H1 (cell line): Measurements from ENCODE around the gene ZNF768. TPM values are rescaled to one million over a fixed set of nuclear protein-coding genes. Genes with fewer than 3 reads are reported as not detected.

ENCODE experiments used
- CTCF ChIA-PET: fragments of 300-600 bp; sonication (Branson Sonifier 250); formaldehyde crosslinking; loops from one replicate; lab custom pipeline; 2021; ENCODE audit not compliant: partially characterized antibody; lab: Charles Lee
- POLR2A ChIA-PET: fragments of 300-600 bp; sonication (Branson Sonifier 250); formaldehyde crosslinking; loops from one replicate; lab custom pipeline; 2021; ENCODE audit warnings: inconsistent platforms; ENCODE audit not compliant: partially characterized antibody; lab: Charles Lee
- DNase-seq, 2 experiments: peaks; one replicate each; pipeline versions ENCODE4 v3.0.0 to v3.0.0-alpha.2; 2010 to 2022; ENCODE audit warnings: low spot score in 2 of 2, low read depth in 1 of 2, mixed read lengths in 1 of 2
- FAIRE-seq: peaks from 2 replicates; lab custom pipeline; 2011; peaks lifted over from hg19 to GRCh38; lab: Jason Lieb, UNC
- H2AFZ ChIP-seq: 2 replicates; pipeline ENCODE4 v1.8.1; 2012; ENCODE audit warnings: low read length, inconsistent platforms
- H2AK5ac ChIP-seq: 2 replicates; pipeline ENCODE4 v1.6.1; 2013; ENCODE audit warnings: low read depth, low read length
- H2BK120ac ChIP-seq: replicated peaks from 2 replicates; pipeline ENCODE3; 2013; ENCODE audit warnings: low read depth, low read length, inconsistent platforms
- H2BK12ac ChIP-seq: 2 replicates; pipeline ENCODE4 v1.6.1; 2013; ENCODE audit warnings: low read depth, low read length
- H2BK15ac ChIP-seq: 2 replicates; pipeline ENCODE4 v1.6.1; 2013; ENCODE audit warnings: low read length
- H2BK20ac ChIP-seq: 2 replicates; pipeline ENCODE4 v1.6.1; 2013; ENCODE audit warnings: low read length
- H2BK5ac ChIP-seq: 2 replicates; pipeline ENCODE4 v1.6.1; 2013; ENCODE audit warnings: low read depth, low read length
- H3K14ac ChIP-seq: 2 replicates; pipeline ENCODE4 v1.6.1; 2013; ENCODE audit warnings: inconsistent platforms; ENCODE audit not compliant: insufficient read length
- H3K18ac ChIP-seq: 2 replicates; pipeline ENCODE4 v1.6.1; 2013; ENCODE audit warnings: low read length; ENCODE audit errors: extremely low read depth
- H3K23ac ChIP-seq: 2 replicates; pipeline ENCODE4 v1.6.1; 2013; ENCODE audit warnings: inconsistent platforms; ENCODE audit not compliant: insufficient read length
- H3K23me2 ChIP-seq: 2 replicates; pipeline ENCODE4 v1.6.1; 2013; ENCODE audit warnings: low read depth, low read length
- H3K27ac ChIP-seq: 2 replicates; pipeline ENCODE4 v1.6.1; 2011; ENCODE audit warnings: low read depth, low read length, inconsistent platforms
- H3K27me3 ChIP-seq, 4 experiments: replicated peaks in 1 of 4; 1 replicate in 1 of 4; 2 replicates in 3 of 4; pipeline versions ENCODE4 v1.6.1 to v1.8.1; 2011 to 2013; ENCODE audit warnings: low read length in 3 of 4, mild to moderate bottlenecking in 3 of 4, inconsistent platforms in 2 of 4, mixed read lengths in 2 of 4, moderate library complexity in 1 of 4; ENCODE audit not compliant: control insufficient read depth in 3 of 4, insufficient read depth in 3 of 4; ENCODE audit errors: extremely low read depth in 1 of 4
- H3K36me3 ChIP-seq, 4 experiments: 2 replicates each; pipeline versions ENCODE4 v1.6.1 to v1.8.1; 2011 to 2013; ENCODE audit warnings: mild to moderate bottlenecking in 4 of 4, low read length in 3 of 4, moderate library complexity in 2 of 4, control low read depth in 1 of 4, inconsistent platforms in 1 of 4; ENCODE audit not compliant: insufficient read depth in 4 of 4, control insufficient read depth in 2 of 4
- H3K4ac ChIP-seq: replicated peaks from 2 replicates; pipeline ENCODE3; 2013; ENCODE audit warnings: low read length, low read depth, mixed read lengths, inconsistent platforms; ENCODE audit not compliant: insufficient read length
- H3K4me1 ChIP-seq, 4 experiments: replicated peaks in 1 of 4; 1 replicate in 1 of 4; 2 replicates in 3 of 4; pipeline versions ENCODE4 v1.6.1 to v1.8.1; 2011 to 2013; ENCODE audit warnings: low read length in 3 of 4, inconsistent platforms in 2 of 4, mixed read lengths in 1 of 4; ENCODE audit not compliant: insufficient read depth in 4 of 4, control insufficient read depth in 3 of 4
- H3K4me2 ChIP-seq, 2 experiments: 2 replicates each; pipeline versions ENCODE4 v1.6.1 to v1.8.1; 2011 to 2013; ENCODE audit warnings: low read depth in 2 of 2, low read length in 2 of 2, control low read depth in 1 of 2, inconsistent platforms in 1 of 2, mild to moderate bottlenecking in 1 of 2; ENCODE audit not compliant: insufficient read depth in 1 of 2
- H3K4me3 ChIP-seq, 4 experiments: fragments of 200-600, 300-600 bp in 1 of 4; sonication (generic), shearing (Covaris generic), sonication (Bioruptor Twin) in 1 of 4; 2 replicates each; pipeline versions ENCODE4 v1.5.1 to v1.8.1; 2011 to 2016; ENCODE audit warnings: low read length in 4 of 4, low read depth in 3 of 4, control low read depth in 2 of 4, inconsistent platforms in 2 of 4, mild to moderate bottlenecking in 2 of 4, mixed read lengths in 1 of 4, moderate library complexity in 1 of 4; ENCODE audit not compliant: insufficient read depth in 2 of 4; ENCODE audit errors: extremely low read depth in 1 of 4
- H3K56ac ChIP-seq: replicated peaks from 2 replicates; pipeline ENCODE3; 2013; ENCODE audit warnings: low read depth, mild to moderate bottlenecking, mixed read lengths, low read length, inconsistent platforms; ENCODE audit not compliant: insufficient read length
- H3K79me1 ChIP-seq: 2 replicates; pipeline ENCODE4 v1.6.1; 2013; ENCODE audit warnings: low read depth, low read length, control low read depth
- H3K79me2 ChIP-seq, 2 experiments: 2 replicates each; pipeline versions ENCODE4 v1.6.1 to v1.8.1; 2012 to 2013; ENCODE audit warnings: low read length in 2 of 2, mild to moderate bottlenecking in 2 of 2, inconsistent platforms in 1 of 2; ENCODE audit not compliant: insufficient read depth in 2 of 2, control insufficient read depth in 1 of 2
- H3K9ac ChIP-seq, 4 experiments: replicated peaks in 1 of 4; 1 replicate in 1 of 4; 2 replicates in 3 of 4; pipeline versions ENCODE4 v1.6.1 to v1.8.1; 2011 to 2013; ENCODE audit warnings: low read depth in 3 of 4, low read length in 3 of 4, control low read depth in 2 of 4, mild to moderate bottlenecking in 2 of 4, moderate library complexity in 2 of 4, inconsistent platforms in 1 of 4; ENCODE audit errors: extremely low read depth in 1 of 4
- H3K9me3 ChIP-seq, 2 experiments: 2 replicates each; pipeline versions ENCODE4 v1.6.1 to v1.8.1; 2012 to 2013; ENCODE audit warnings: mild to moderate bottlenecking in 2 of 2, moderate library complexity in 2 of 2, control low read depth in 1 of 2, inconsistent platforms in 1 of 2, low read depth in 1 of 2, low read length in 1 of 2, mixed read lengths in 1 of 2; ENCODE audit not compliant: insufficient read depth in 2 of 2
- H4K20me1 ChIP-seq, 2 experiments: replicated peaks in 1 of 2; 2 replicates each; pipeline versions ENCODE3 to v1.8.1; 2011 to 2013; ENCODE audit warnings: inconsistent platforms in 2 of 2, low read length in 2 of 2, mild to moderate bottlenecking in 1 of 2; ENCODE audit not compliant: insufficient read depth in 2 of 2, control insufficient read depth in 1 of 2
- H4K5ac ChIP-seq: 2 replicates; pipeline ENCODE4 v1.6.1; 2013; ENCODE audit warnings: low read length, low read depth, mixed read lengths, inconsistent platforms; ENCODE audit not compliant: insufficient read length
- H4K8ac ChIP-seq: 2 replicates; pipeline ENCODE4 v1.8.0; 2013; ENCODE audit warnings: mild to moderate bottlenecking, moderate library complexity, low read length, inconsistent platforms; ENCODE audit not compliant: insufficient read depth; ENCODE audit errors: extremely low read depth
- H4K91ac ChIP-seq: replicated peaks from 2 replicates; pipeline ENCODE3; 2013; ENCODE audit warnings: low read length, mixed read lengths, inconsistent platforms; ENCODE audit not compliant: insufficient read length
- ASH2L ChIP-seq: fragments of 200-600, 300-600 bp; sonication (generic); IDR thresholded peaks from one replicate; pipeline ENCODE4 v1.7.1; 2017; ENCODE audit warnings: low read length
- BRCA1 ChIP-seq: IDR thresholded peaks from 2 replicates; pipeline ENCODE4 v1.6.1; 2012; ENCODE audit warnings: low read depth, low read length, improper control_type of control experiment
- EP300 ChIP-seq, 2 experiments: IDR thresholded peaks; 1 replicate in 1 of 2; 2 replicates in 1 of 2; pipeline ENCODE4 v1.6.1; 2011 to 2012; ENCODE audit warnings: low read depth in 2 of 2, low read length in 2 of 2, mild to moderate bottlenecking in 2 of 2, borderline replicate concordance in 1 of 2, inconsistent platforms in 1 of 2, moderate library complexity in 1 of 2
- HDAC2 ChIP-seq, 2 experiments: fragments of 300-600 bp in 1 of 2; sonication (generic) in 1 of 2; IDR thresholded peaks; 2 replicates each; pipeline ENCODE4 v1.6.1; 2011 to 2012; ENCODE audit warnings: low read depth in 2 of 2, low read length in 2 of 2, mild to moderate bottlenecking in 2 of 2, moderate library complexity in 2 of 2, borderline replicate concordance in 1 of 2, inconsistent platforms in 1 of 2
- KDM1A ChIP-seq: fragments of 200-600, 300-600 bp; sonication (generic); IDR thresholded peaks from 2 replicates; pipeline ENCODE4 v1.7.1; 2016; ENCODE audit warnings: mild to moderate bottlenecking, low read length, borderline replicate concordance
- RBBP5 ChIP-seq: IDR thresholded peaks from 2 replicates; pipeline ENCODE4 v1.7.1; 2012; ENCODE audit warnings: low read depth, mild to moderate bottlenecking, inconsistent platforms, low read length, moderate library complexity, borderline replicate concordance
- SIX5 ChIP-seq: IDR thresholded peaks from 2 replicates; pipeline ENCODE4 v1.6.1; 2011; ENCODE audit warnings: mild to moderate bottlenecking, low read depth, low read length
- SP2 ChIP-seq: IDR thresholded peaks from 2 replicates; pipeline ENCODE4 v1.6.1; 2012; ENCODE audit warnings: mild to moderate bottlenecking, low read length, inconsistent platforms
- WGBS, 2 experiments: shearing (Covaris generic) in 1 of 2; methylation state at CpG; one replicate each; pipeline versions ENCODE4 v1.1.6 to v1.1.7; 2013 to 2015; ENCODE audit warnings: low lambda C conversion rate in 2 of 2, mixed read lengths in 2 of 2, inconsistent platforms in 1 of 2, low coverage in 1 of 2, missing lambda C conversion rate in 1 of 2; ENCODE audit not compliant: insufficient replicate concordance in 2 of 2, insufficient coverage in 1 of 2, insufficient read length in 1 of 2; ENCODE audit errors: extremely low coverage in 1 of 2, missing lambda C conversion rate in 1 of 2; 5-methylcytosine and 5-hydroxymethylcytosine counted together
- polyA plus RNA-seq, 7 experiments: library from polyadenylated mRNA; depleted of rRNA in 3 of 7; stranded (reverse) in 5 of 7; unstranded in 2 of 7; fragments of >200 nt in 5 of 7; fragments of 200-250 nt in 2 of 7; gene quantifications; 1 replicate in 5 of 7; 2 replicates in 1 of 7; 4 replicates in 1 of 7; pipeline versions ENCODE4 v1.2.1 to v1.2.3, GENCODE V29; 2011 to 2013; ENCODE audit warnings: missing spikeins in 2 of 7, mixed read lengths in 2 of 7
- total RNA-seq: library from RNA; stranded (reverse); fragmentation: NEBNext Ultra II Directional; extraction: Animal tissue kit (Norgen Biotek cat#: 25700); gene quantifications from 2 replicates; pipeline ENCODE4 v1.2.1, GENCODE V29; 2021
- TF ChIP-seq, protein P1 (sequence below): IDR thresholded peaks from 2 replicates; pipeline ENCODE4 v1.6.1; 2012; ENCODE audit warnings: inconsistent platforms

Gene ZNF768
- total and polyA plus RNA-seq, 2 of the 8 experiments (the other 6 are each of a cell fraction or from before 2014, with no cell fraction given): 36.1 to 47.7 TPM

GRCh38 chr16:30557957-30558788 lies 31.8 kb upstream of the ZNF768 start, which contains the start of gene ZNF764:
Gene ZNF764 (minus strand): TSS chr16:30558374. CDS start chr16:30558182, 192 bp downstream.
- peak within 1 kb of the TSS; percentile 12; the same call in 1 of the 2 replicates for H2AFZ ChIP-seq
- POLR2A ChIA-PET: interaction anchor here (0.7 to 8.4 kb wide), 20 partner anchors 9 to 153 kb away, joined by 3 to 121 read pairs (median 6); partner anchors contain the start of genes PRR14, ZNF688, ZNF689 and ZNF747
- WGBS, 2 experiments: 1% methylated on average over 74 of the region's 74 CpGs; no CpG with 5 or more reads in 1 of the 2 experiments
- TF ChIP-seq RBBP5 (peak; percentile 86), SIX5 (peak; percentile 39; the same call in 1 of the 2 replicates), EP300 (IDR thresholded peaks at IDR 0.05; ENCODE audit: borderline replicate concordance in 1 of 2, low read depth in 2 of 2, low read length in 2 of 2) (no peak), BRCA1 (no peak), ASH2L (peak; percentile 93), SP2 (no peak), HDAC2 (IDR thresholded peaks at IDR 0.05; ENCODE audit: borderline replicate concordance in 1 of 2, low read depth in 2 of 2, low read length in 2 of 2) (peak in 1 of 2 experiments; percentile 81; a peak in 1 of 4 replicates), KDM1A (peak; percentile 23; the same call in 1 of the 2 replicates)
- TF ChIP-seq, protein P1, sequence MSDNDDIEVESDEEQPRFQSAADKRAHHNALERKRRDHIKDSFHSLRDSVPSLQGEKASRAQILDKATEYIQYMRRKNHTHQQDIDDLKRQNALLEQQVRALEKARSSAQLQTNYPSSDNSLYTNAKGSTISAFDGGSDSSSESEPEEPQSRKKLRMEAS: peak; percentile 3

More at GRCh38 chr16:30557957-30558788, 31.8 kb upstream of the ZNF768 start, which contains the start of gene ZNF764:
- peaks cover 7% of the 10 kb centered on the region; the same call in 1 of the 2 replicates for H3K23me2 ChIP-seq
- H3K4me2 ChIP-seq: peak within 1 kb of the TSS; percentile 48 to 83
- FAIRE-seq (no peak), DNase-seq (peak; percentile 86 to 88)
- peak within 1 kb of the TSS; percentile 90 for H4K5ac ChIP-seq
- H2AK5ac ChIP-seq: no peak within 1 kb of the TSS
- H2BK15ac ChIP-seq: peak within 1 kb of the TSS; percentile 7; the same call in 1 of the 2 replicates
- H2BK120ac ChIP-seq: no peak within 1 kb of the TSS
- peak within 1 kb of the TSS; percentile 88; the same call in 1 of the 2 replicates for H2BK5ac ChIP-seq
- H2BK20ac ChIP-seq: no peak within 1 kb of the TSS
- peak within 1 kb of the TSS; percentile 58 to 86 (median 76) for H3K4me3 ChIP-seq
- peak within 1 kb of the TSS; percentile 92; the same call in 1 of the 2 replicates for H4K8ac ChIP-seq
- CTCF ChIA-PET: interaction anchor here (0.8 to 3.1 kb wide), 17 partner anchors 14 to 128 kb away, joined by 3 to 23 read pairs (median 4); partner anchors contain the start of genes DCTPP1, ZNF688, ZNF747 and ZNF785
- peaks cover 0 to 4% of the 10 kb centered on the region in 2 experiments for H4K20me1 ChIP-seq
- H3K23ac ChIP-seq: no peak within 1 kb of the TSS
- H3K27ac ChIP-seq: peak within 1 kb of the TSS; percentile 60; the same call in 1 of the 2 replicates
- H3K27me3 ChIP-seq: peaks cover 0 to 3% (median 1%) of the 10 kb centered on the region in 4 experiments; a peak in 1 of 7 replicates
- peaks cover 0 to 5% (median 2%) of the 10 kb centered on the region in 4 experiments; a peak in 2 of 7 replicates for H3K4me1 ChIP-seq
- peak within 1 kb of the TSS; percentile 14 for H3K56ac ChIP-seq
- H4K91ac ChIP-seq: peak within 1 kb of the TSS; percentile 12
- H3K79me1 ChIP-seq: no peaks in the 10 kb centered on the region
- no peaks in the 10 kb centered on the region for H3K79me2 ChIP-seq
- H3K36me3 ChIP-seq: peaks cover 3 to 8% (median 5%) of the 10 kb centered on the region in 4 experiments; a peak in 4 of 8 replicates
- H3K9me3 ChIP-seq: no peaks in the 10 kb centered on the region
- peak within 1 kb of the TSS; percentile 22 for H3K4ac ChIP-seq
- H3K14ac ChIP-seq: no peak within 1 kb of the TSS
- peak within 1 kb of the TSS; percentile 43 to 66 (median 52); a peak in 6 of 7 replicates for H3K9ac ChIP-seq
- H3K18ac ChIP-seq: peak within 1 kb of the TSS; percentile 78
- H2BK12ac ChIP-seq: peak within 1 kb of the TSS; percentile 28
